DND-41 (cell line): ENCODE results near the gene ERMARD.

Source experiments
- ATAC-seq: fragments of 200-7000 bp; cut with Tn5 transposase; 3 replicates; pipeline ENCODE4 v1.9.1; 2021; ENCODE audit warnings: low read depth; ENCODE audit not compliant: insufficient read depth
- DNase-seq: peaks from one replicate; pipeline ENCODE4 v3.0.0-alpha.2; 2020
- H2AFZ ChIP-seq: 2 replicates; pipeline ENCODE4 v1.6.0; 2012; ENCODE audit warnings: low read depth, low read length
- H3K27ac ChIP-seq: 2 replicates; pipeline ENCODE4 v1.5.1; 2012; ENCODE audit warnings: low read length, inconsistent platforms
- H3K27me3 ChIP-seq: fragments of 200-600 bp; sonication (generic); 2 replicates; pipeline ENCODE4 v1.6.0; 2012; ENCODE audit warnings: low read length, mild to moderate bottlenecking, inconsistent platforms; ENCODE audit not compliant: insufficient read depth, poor library complexity
- H3K36me3 ChIP-seq: 2 replicates; pipeline ENCODE4 v1.5.1; 2012; ENCODE audit warnings: low read length, inconsistent platforms; ENCODE audit not compliant: insufficient read depth
- H3K4me1 ChIP-seq: 2 replicates; pipeline ENCODE4 v1.5.1; 2012; ENCODE audit warnings: mild to moderate bottlenecking, low read length; ENCODE audit not compliant: insufficient read depth
- H3K4me2 ChIP-seq: 2 replicates; pipeline ENCODE4 v1.6.0; 2012; ENCODE audit warnings: mild to moderate bottlenecking, moderate library complexity, low read length, inconsistent platforms; ENCODE audit not compliant: insufficient read depth
- H3K4me3 ChIP-seq, 2 experiments: fragments of 200-600 bp in 1 of 2; shearing (Covaris generic) in 1 of 2; 2 replicates each; pipeline ENCODE4 v1.5.1; 2012 to 2016; ENCODE audit warnings: inconsistent platforms in 2 of 2, low read length in 2 of 2, mild to moderate bottlenecking in 2 of 2, low read depth in 1 of 2, moderate library complexity in 1 of 2
- H3K79me2 ChIP-seq: 2 replicates; pipeline ENCODE4 v1.6.0; 2012; ENCODE audit warnings: low read length, inconsistent platforms; ENCODE audit not compliant: insufficient read depth
- H3K9ac ChIP-seq: 2 replicates; pipeline ENCODE4 v1.6.0; 2012; ENCODE audit warnings: low read depth, mild to moderate bottlenecking, inconsistent platforms, low read length, moderate library complexity
- H3K9me3 ChIP-seq: 2 replicates; pipeline ENCODE4 v1.5.1; 2012; ENCODE audit warnings: low read length, moderate library complexity, mild to moderate bottlenecking, inconsistent platforms; ENCODE audit not compliant: insufficient read depth, severe bottlenecking
- H4K20me1 ChIP-seq: 2 replicates; pipeline ENCODE4 v1.6.0; 2012; ENCODE audit warnings: low read length; ENCODE audit not compliant: insufficient read depth
- EZH2 ChIP-seq: IDR thresholded peaks from 3 replicates; pipeline ENCODE4 v1.6.1; 2012; ENCODE audit warnings: borderline replicate concordance, low read depth, mild to moderate bottlenecking, moderate library complexity, low read length, inconsistent platforms; ENCODE audit not compliant: severe bottlenecking
- TF ChIP-seq, protein P1 (sequence below): IDR thresholded peaks from 2 replicates; pipeline ENCODE4 v1.5.1; 2012; ENCODE audit warnings: borderline replicate concordance, low read length, moderate library complexity, mild to moderate bottlenecking; ENCODE audit not compliant: poor library complexity, severe bottlenecking; ENCODE audit errors: extremely low read depth

ERMARD gene

DNA sequence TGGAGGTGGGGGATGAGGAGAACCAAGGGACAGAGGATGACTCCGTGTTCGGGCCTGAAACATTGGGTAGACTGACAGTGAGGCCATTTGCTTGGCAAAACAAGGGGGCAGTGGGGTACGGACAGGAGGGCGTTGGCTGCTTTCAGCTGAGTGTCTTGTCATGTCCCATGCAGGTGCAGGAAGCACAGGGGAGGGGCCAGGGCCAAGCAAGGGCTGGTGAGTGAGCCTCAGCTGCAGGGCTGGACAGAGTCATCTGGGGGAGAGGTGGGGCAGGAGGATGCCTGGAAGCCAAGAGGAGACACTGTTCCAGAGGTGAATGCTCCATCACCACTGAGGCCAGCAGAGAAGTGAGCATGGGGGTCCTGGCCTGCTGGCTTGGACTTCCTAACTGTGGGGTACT lies 78.4 kb downstream of the ERMARD start:
- no peak overlapping the region for H3K9ac ChIP-seq
- no peak overlapping the region for H3K27ac ChIP-seq
- H3K4me2 ChIP-seq = no peak overlapping the region
- H3K79me2 ChIP-seq = no peaks in the 10 kb centered on the region
- H3K4me1 ChIP-seq = peaks cover 9% of the 10 kb centered on the region
- ATAC-seq (no peak), DNase-seq (no peak)
- no peaks in the 10 kb centered on the region for H3K36me3 ChIP-seq
- no peak for TF ChIP-seq EZH2
- TF ChIP-seq, protein P1, sequence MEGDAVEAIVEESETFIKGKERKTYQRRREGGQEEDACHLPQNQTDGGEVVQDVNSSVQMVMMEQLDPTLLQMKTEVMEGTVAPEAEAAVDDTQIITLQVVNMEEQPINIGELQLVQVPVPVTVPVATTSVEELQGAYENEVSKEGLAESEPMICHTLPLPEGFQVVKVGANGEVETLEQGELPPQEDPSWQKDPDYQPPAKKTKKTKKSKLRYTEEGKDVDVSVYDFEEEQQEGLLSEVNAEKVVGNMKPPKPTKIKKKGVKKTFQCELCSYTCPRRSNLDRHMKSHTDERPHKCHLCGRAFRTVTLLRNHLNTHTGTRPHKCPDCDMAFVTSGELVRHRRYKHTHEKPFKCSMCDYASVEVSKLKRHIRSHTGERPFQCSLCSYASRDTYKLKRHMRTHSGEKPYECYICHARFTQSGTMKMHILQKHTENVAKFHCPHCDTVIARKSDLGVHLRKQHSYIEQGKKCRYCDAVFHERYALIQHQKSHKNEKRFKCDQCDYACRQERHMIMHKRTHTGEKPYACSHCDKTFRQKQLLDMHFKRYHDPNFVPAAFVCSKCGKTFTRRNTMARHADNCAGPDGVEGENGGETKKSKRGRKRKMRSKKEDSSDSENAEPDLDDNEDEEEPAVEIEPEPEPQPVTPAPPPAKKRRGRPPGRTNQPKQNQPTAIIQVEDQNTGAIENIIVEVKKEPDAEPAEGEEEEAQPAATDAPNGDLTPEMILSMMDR = no peak
- H3K27me3 ChIP-seq = peaks cover 3% of the 10 kb centered on the region
- H3K9me3 ChIP-seq = no peaks in the 10 kb centered on the region
- H2AFZ ChIP-seq = no peak overlapping the region
- no peak overlapping the region for H3K4me3 ChIP-seq
- peaks cover 4% of the 10 kb centered on the region; the same call in 1 of the 2 replicates for H4K20me1 ChIP-seq

DNA sequence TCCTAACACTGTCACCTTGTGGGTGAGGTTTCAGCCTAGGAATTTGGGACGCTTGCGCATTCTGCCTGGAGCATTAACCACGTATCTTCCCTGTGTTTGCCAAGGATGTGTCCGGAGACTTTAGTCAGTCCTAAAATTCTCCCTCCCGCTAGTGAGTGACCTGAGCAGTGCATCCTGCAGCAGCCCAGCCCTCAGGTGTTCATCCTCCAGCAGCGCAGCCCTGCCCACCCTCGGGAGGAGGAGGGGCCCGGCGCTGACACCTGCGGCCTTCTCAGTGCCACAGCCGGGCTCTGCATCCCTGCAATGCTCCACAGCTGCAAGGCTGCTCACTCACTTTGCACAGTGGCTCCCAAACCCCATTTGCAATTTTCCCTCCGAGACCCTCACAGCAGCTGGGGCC lies 79.5 kb downstream of the ERMARD start:
- Histone ChIP-seq H3K9me3 (no peaks in the 10 kb centered on the region), H3K4me1 (peaks cover 9% of the 10 kb centered on the region), H3K27me3 (peaks cover 4% of the 10 kb centered on the region), H3K4me2 (no peak overlapping the region), H2AFZ (no peak overlapping the region), H3K36me3 (no peaks in the 10 kb centered on the region), H3K9ac (no peak overlapping the region), H3K27ac (no peak overlapping the region), H3K4me3 (no peak overlapping the region), H4K20me1 (peaks cover 4% of the 10 kb centered on the region; the same call in 1 of the 2 replicates), H3K79me2 (no peaks in the 10 kb centered on the region)
- TF ChIP-seq, protein P1 = no peak
- TF ChIP-seq EZH2 = no peak
- DNase-seq = no peak
- no peak for ATAC-seq
